Stimulated activated CD4-positive, alpha-beta T cell treated with anti-CD3 and anti-CD28 coated beads, TNF-alpha, amount 100 ng/mL, for 24 hours (primary cell): ENCODE results near the gene GLRX3.

Source experiments
- DNase-seq, 3 experiments: peaks; one replicate each; pipeline ENCODE4 v3.0.0-alpha.2; 2020; ENCODE audit warnings: low read depth in 3 of 3

The GLRX3 gene

GRCh38 chr10:130137659-130138478, 1.7 kb downstream of the GLRX3 start:
- DNase-seq = no peak

GRCh38 chr10:130138479-130138866, 2.3 kb downstream of the GLRX3 start:
- DNase-seq = peak in 1 of 3 experiments; percentile 9

DNA sequence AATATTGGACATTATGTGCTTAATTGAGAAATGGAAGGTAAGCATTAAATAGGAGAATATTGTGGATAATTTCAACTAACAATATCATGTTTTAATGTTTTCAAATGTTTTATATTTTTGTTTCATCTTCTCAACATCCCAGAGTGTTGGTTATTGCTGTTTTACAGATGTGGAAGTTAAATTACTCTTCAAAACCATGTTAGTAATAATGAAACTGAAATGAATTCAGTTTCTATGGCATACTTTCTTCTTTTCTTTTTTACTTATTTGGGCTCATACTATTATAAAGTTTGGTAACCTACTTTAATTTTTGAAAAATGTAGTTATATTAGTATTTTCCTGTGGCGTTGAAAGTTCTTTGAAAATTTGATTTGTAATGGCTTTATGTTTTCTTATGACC, 4.2 kb downstream of the GLRX3 start:
- DNase-seq = no peak

DNA sequence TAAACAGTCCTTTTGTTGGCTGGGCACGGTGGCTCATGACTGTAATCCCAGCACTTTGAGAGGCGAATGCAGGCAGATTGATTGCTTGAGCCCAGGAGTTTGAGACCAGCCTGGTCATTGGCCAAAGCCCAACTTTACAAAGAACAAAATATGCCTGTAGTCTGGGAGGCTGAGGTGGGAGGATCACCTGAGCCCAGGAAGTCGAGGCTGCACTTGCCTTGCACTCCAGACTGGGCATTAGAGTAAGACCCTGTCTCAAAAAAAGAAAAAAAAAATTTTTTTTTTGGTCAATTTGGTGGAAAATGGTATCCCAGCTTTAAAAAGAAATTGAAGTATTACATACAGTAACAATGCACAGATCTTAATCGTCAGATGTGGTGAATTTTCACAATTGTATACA, 4.8 kb downstream of the GLRX3 start:
- no peak for DNase-seq

- no peak for DNase-seq
Measured at GRCh38 chr10:130141460-130141859, 5.3 kb downstream of the GLRX3 start.

DNA sequence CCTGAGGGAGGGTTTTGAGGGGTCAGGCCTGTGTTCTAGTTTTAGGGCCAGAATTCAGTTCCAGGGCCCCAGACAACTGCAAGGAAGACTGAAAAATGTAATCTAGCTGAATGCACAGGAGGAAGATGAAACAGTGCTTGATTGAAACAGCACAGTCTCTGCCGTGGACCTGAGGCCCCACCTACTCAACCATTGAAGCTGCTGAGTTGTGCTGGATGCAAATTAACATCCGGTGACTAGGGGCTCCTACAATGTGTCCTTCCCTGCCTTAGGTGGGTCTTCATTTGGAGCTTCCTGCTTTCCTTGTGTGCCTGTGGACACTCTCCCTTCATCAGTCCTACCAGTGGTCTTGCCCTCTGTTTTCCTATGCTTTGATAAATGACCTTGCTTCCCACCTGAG, 5.7 kb downstream of the GLRX3 start:
- no peak for DNase-seq

GRCh38 chr10:130146042-130146441, 9.9 kb downstream of the GLRX3 start:
- DNase-seq = no peak

GRCh38 chr10:130159192-130159794, 23.1 kb downstream of the GLRX3 start:
- DNase-seq = no peak

- no peak for DNase-seq
Measured at GRCh38 chr10:130160775-130161174, 24.6 kb downstream of the GLRX3 start.

GRCh38 chr10:130161331-130161730, 25.1 kb downstream of the GLRX3 start:
- DNase-seq = no peak

DNA sequence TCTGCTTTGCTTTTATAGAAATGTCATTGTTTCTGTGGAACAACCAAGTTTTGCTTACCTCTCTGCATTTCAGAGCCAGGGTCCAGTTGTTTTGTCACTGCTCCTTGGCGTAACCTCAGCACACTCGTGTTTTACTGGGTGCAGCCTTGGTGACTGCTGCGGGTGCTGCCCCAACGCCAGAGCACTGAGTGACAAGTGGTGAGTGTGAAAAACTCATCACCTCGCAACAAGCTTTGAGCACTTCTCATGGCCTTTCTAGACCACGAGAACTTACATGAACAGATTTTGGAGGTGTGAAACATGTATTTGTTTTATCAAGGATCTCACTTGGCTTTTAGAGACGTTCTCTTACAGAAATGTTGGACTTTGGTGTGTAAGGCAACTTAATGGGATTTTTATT, 31.0 kb downstream of the GLRX3 start:
- no peak for DNase-seq

DNA sequence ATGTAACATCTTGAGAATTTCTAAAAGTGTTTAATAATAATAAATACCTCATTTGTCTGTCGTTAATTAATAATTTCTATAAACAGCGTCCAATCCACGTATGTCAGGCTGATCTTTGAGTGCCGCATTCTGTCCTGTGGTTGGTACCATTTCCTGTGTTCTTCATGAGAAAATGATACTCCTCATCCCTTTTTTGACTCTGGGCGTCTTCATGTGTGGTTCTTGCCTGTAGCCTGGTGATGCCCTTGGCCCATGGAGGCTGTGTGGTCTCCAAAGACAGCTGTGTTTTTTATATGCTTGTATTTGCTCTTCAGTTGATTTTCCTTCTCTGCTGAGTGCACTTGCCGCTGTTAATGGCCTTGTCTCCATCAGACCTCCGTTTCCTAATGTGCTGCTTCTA, 31.5 kb downstream of the GLRX3 start:
- DNase-seq = no peak

DNA sequence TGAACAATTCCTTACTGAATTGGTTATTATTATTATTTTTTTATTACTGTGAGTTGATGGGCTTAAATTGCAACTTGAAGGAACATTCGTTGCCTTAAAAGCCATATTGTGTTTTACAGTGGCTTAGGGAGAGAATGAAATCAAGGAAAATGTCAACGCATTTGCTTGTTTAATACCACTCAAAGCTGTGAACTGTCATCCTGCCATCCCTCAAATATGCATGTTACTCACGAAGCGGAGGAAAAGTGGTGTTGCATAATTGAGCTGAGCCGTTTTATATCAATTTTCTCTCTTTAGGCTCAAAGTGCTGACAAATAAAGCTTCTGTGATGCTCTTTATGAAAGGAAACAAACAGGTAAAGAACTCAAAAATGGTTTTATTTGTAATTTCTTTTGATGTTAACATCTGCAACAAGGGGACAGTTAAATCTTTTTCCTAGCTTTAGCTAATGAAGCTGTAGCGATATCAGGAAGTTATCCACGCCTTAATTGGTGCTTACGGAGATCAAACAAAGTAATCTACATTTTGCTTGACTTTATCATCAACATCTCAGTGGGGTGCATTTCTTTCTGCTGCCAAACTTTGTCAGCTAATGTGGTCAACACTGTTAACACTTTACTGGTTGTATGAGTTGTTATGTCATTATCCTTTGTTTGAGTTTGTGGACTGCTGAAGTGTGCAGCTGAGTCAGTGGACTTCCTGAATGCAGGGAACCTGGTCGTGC, 33.1 kb downstream of the GLRX3 start:
- DNase-seq = no peak

GRCh38 chr10:130171196-130171595, 35.0 kb downstream of the GLRX3 start:
- DNase-seq = no peak

DNA sequence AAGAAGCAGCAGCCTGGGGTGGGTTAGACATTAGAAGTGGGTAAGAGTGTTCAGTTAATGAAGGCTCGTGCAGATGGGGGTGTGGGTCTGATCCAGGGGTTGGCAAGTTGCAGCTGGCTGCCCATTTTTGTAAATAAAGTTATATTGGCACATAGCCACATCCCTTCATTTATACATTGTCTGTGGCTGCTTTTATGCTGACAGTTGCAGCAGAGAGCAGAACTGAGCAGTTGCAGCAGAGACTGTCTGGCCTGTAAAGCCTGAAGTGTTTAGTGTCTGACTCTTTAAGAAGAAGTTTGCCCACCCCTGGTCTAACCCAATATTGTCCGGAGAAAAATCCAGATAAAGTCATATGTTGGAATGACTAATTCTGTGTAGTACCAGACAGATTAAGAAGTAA, 38.1 kb downstream of the GLRX3 start:
- no peak for DNase-seq

DNA sequence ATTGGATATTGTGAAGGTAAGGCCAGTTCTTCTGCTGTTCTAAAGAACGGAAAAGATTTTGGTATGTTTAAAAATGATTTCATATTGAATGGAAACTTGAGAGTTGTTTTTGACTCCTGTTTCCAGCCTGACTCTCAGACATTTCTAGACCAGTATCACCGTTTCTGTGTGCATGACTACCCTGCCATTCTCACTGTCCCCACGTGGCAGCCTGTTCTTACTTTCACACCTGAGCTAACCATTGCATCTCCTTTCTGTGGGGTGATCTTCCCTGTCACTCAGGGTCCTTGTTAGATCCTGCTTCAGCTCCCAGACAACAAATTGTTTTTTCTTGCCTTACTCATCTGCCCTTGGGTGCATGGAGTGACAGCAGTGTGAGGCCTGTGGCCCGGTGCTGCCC, 38.9 kb downstream of the GLRX3 start:
- DNase-seq = no peak

DNA sequence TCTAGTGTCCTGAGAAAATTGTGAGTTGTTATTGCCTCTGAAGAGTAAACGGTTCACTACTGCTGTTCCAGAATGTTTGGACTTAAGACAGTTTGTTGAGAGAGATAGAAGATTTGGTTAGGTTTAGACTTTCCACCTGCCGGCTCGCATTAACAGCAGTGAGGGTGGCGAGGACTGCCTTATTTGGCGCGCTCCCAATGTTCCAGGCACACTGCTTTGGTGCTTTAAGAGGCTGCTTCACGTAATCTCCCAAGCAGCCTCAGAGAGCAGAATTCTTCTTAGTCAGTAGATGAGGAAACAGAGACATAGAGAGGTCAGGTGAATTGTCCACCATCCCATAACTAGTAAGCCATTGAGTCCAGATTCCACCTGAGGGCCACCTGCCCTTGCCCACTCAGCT, 41.1 kb downstream of the GLRX3 start:
- no peak for DNase-seq

- DNase-seq = peak in 1 of 3 experiments; percentile 8
Measured at GRCh38 chr10:130179640-130180039, 43.4 kb downstream of the GLRX3 start.

DNA sequence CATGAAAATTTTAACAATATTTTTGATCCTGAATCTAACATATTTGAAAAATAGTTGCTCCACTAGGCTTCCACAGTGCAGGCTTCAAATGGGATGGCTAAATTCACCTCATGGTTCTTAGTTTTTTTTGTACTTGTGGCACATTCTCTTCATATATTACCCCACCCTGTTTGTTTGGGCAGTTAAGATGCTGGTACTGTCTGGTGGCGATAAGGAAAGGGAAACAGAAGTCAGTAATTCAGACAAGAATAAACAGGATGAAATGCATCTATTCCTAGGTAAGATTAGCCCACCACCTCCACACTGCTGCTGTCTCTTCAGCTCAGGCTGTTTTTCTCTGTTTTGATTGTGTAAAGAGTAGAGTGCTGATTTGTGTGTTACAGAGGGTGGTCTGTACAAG, 44.2 kb downstream of the GLRX3 start:
- DNase-seq = no peak

GRCh38 chr10:130181858-130182257, 45.7 kb downstream of the GLRX3 start:
- DNase-seq = no peak

DNA sequence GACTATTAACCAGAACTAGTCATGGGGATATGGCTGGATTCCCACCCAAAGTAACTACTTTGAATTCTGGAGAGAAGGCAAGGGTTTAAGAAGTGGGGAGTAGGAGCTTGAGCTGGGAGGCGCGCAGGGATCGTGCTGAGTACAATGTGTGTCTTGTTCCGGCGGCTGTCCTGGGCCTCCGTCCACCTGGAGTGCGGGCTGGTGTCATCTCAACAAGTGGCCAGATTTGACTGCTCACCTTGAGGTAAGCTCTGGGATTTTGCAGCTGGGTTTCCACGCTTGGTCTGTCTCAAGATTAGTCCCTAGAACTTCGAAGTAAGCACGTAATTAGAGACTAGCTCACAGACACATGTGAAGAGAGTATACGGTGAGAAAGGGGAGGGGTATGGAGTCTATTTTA, 49.4 kb downstream of the GLRX3 start:
- no peak for DNase-seq

GRCh38 chr10:130188195-130189175, 52.3 kb downstream of the GLRX3 start:
- DNase-seq = no peak
